HL-60 (cell line): ENCODE data around the gene PCNP.
"Not testable (repeated sequence)": the region's sequence is repeated elsewhere in the genome, so short reads cannot be mapped to it uniquely, and the experiment has no call there.

Source experiments
- DNase-seq, 2 experiments: peaks; one replicate each; pipeline ENCODE4 v3.0.0-alpha.2; 2010 to 2020; ENCODE audit warnings: low read depth in 1 of 2, low spot score in 1 of 2
- H3K27ac ChIP-seq: fragments of 250-450 bp; sonication (Bioruptor Pico); replicated peaks from 2 replicates; pipeline ENCODE4 v1.5.1; 2020; ENCODE audit warnings: mild to moderate bottlenecking, moderate library complexity
- H3K27me3 ChIP-seq: fragments of 250-450 bp; sonication (Bioruptor Pico); 2 replicates; pipeline ENCODE4 v1.5.1; 2021; ENCODE audit warnings: mild to moderate bottlenecking, moderate library complexity; ENCODE audit not compliant: insufficient read depth, poor library complexity, severe bottlenecking
- H3K4me3 ChIP-seq: replicated peaks from 2 replicates; pipeline ENCODE4 v1.5.1; 2011; ENCODE audit warnings: mild to moderate bottlenecking, control low read depth, low read length; ENCODE audit not compliant: insufficient read depth
- CTCF ChIP-seq: IDR thresholded peaks from one replicate; pipeline ENCODE4 v1.5.1; 2011; ENCODE audit warnings: low read length, control low read depth, inconsistent platforms; ENCODE audit not compliant: insufficient read depth
- GABPA ChIP-seq: IDR thresholded peaks from 2 replicates; pipeline ENCODE4 v1.6.1; 2012; ENCODE audit warnings: low read depth
- POLR2AphosphoS5 ChIP-seq: IDR thresholded peaks from 2 replicates; pipeline ENCODE4 v1.6.1; 2012; ENCODE audit warnings: low read depth
- SPI1 ChIP-seq: IDR thresholded peaks from 2 replicates; pipeline ENCODE4 v1.6.1; 2012; ENCODE audit warnings: low read depth, mild to moderate bottlenecking, borderline replicate concordance
- TF ChIP-seq, protein P1 (sequence below): IDR thresholded peaks from 2 replicates; pipeline ENCODE4 v1.6.1; 2012; ENCODE audit warnings: low read depth; ENCODE audit not compliant: insufficient replicate concordance

The PCNP gene

DNA sequence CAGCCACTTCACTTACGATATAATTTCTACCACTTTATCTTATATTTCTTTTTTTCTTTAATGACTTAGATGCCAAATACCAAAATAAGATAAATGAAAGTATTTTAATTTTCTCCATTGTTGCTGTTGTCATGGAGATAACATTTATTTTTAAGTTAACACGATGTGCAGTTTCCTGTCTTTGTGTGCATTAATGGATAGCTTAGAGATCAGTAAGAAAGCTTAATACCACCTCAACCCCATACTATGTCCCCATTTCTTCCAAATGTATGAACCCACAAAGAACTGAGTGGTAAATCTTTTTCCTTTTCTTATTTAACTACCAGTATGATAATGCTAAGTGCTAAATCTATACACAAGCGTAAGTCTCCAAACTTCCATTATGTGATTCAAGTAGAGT, 17.1 kb downstream of the PCNP start:
- H3K27me3 ChIP-seq, result no peaks in the 10 kb centered on the region
- TF ChIP-seq SPI1 (no peak), GABPA (no peak)
- DNase-seq, result no peak
- no peak overlapping the region for H3K4me3 ChIP-seq
- H3K27ac ChIP-seq, result no peak overlapping the region

GRCh38 chr3:101602731-101603130, 28.8 kb downstream of the PCNP start:
- TF ChIP-seq POLR2AphosphoS5, result no peak
- no peak for TF ChIP-seq GABPA
- TF ChIP-seq, protein P1, sequence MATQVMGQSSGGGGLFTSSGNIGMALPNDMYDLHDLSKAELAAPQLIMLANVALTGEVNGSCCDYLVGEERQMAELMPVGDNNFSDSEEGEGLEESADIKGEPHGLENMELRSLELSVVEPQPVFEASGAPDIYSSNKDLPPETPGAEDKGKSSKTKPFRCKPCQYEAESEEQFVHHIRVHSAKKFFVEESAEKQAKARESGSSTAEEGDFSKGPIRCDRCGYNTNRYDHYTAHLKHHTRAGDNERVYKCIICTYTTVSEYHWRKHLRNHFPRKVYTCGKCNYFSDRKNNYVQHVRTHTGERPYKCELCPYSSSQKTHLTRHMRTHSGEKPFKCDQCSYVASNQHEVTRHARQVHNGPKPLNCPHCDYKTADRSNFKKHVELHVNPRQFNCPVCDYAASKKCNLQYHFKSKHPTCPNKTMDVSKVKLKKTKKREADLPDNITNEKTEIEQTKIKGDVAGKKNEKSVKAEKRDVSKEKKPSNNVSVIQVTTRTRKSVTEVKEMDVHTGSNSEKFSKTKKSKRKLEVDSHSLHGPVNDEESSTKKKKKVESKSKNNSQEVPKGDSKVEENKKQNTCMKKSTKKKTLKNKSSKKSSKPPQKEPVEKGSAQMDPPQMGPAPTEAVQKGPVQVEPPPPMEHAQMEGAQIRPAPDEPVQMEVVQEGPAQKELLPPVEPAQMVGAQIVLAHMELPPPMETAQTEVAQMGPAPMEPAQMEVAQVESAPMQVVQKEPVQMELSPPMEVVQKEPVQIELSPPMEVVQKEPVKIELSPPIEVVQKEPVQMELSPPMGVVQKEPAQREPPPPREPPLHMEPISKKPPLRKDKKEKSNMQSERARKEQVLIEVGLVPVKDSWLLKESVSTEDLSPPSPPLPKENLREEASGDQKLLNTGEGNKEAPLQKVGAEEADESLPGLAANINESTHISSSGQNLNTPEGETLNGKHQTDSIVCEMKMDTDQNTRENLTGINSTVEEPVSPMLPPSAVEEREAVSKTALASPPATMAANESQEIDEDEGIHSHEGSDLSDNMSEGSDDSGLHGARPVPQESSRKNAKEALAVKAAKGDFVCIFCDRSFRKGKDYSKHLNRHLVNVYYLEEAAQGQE, result no peak
- no peak for TF ChIP-seq CTCF
- TF ChIP-seq SPI1, result no peak

GRCh38 chr3:101603184-101603583, 29.2 kb downstream of the PCNP start:
- no peak overlapping the region for H3K27ac ChIP-seq
- DNase-seq, result no peak
- TF ChIP-seq GABPA, result no peak
- TF ChIP-seq, protein P1, result no peak
- no peak for TF ChIP-seq CTCF
- TF ChIP-seq POLR2AphosphoS5, result no peak
- H3K4me3 ChIP-seq, result no peak overlapping the region
- H3K27me3 ChIP-seq, result no peaks in the 10 kb centered on the region

More at GRCh38 chr3:101602731-101603130, 28.8 kb downstream of the PCNP start:
- Histone ChIP-seq H3K27me3 (no peaks in the 10 kb centered on the region), H3K27ac (no peak overlapping the region), H3K4me3 (no peak overlapping the region)
- no peak for DNase-seq

GRCh38 chr3:101605398-101605797, 31.4 kb downstream of the PCNP start:
- H3K27ac ChIP-seq, DNase-seq, H3K27me3 ChIP-seq, H3K4me3 ChIP-seq: not testable (repeated sequence)

DNA sequence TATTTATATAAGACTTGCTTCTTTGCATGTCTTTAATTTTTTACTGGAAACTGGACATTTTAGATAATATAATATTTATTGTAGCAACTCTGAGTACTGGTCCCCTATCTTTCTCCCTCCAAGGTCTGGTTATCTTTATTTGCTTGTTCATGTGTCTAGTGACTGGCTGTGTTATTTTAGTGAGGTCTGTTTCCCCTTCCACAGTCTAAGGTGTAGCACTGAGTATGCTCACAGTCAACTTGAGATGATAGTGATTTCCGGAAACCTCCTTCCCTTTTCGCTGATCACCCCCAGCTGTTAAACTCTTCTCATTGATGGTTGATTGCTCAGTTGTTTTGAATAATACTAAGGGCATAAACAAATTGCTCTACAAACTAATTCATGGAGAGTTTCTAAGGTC, 37.0 kb downstream of the PCNP start:
- H3K27me3 ChIP-seq, result no peaks in the 10 kb centered on the region
- no peak for DNase-seq
- no peak overlapping the region for H3K4me3 ChIP-seq
- no peak overlapping the region for H3K27ac ChIP-seq
- TF ChIP-seq CTCF, result no peak
- TF ChIP-seq, protein P1, result no peak
- TF ChIP-seq SPI1, result no peak
- no peak for TF ChIP-seq GABPA
- no peak for TF ChIP-seq POLR2AphosphoS5

DNA sequence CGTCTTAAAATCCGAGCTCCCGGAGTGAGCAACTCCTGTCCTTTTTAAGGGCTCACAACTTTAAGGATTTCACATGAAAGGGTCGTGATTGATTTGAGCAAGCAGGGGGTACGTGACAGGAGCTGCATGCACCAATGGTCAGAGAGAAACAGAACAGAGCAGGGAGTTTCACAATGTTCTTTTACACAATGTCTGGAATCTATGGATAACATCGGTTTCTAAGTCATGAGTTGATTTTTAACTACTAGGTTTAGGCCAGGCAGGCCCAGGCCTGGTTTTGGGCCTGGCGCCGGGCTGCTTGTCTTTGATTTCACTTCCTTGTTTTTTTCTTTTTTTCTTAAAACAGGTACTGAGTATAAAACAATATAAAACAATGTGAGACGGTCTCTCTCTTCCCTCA, 39.0 kb downstream of the PCNP start:
- DNase-seq, H3K27ac ChIP-seq, H3K4me3 ChIP-seq, H3K27me3 ChIP-seq: not testable (repeated sequence)
